Endometrium (tissue), 2 donors: Measurements from ENCODE around the gene SGMS1.

Experiments
- FAIRE-seq: peaks from 2 replicates; lab custom pipeline; 2012; peaks lifted over from hg19 to GRCh38; lab: Jason Lieb, UNC
- donor health status: control.
- donor health status: control.

SGMS1 gene

GRCh38 chr10:50636618-50637579 is 13.1 kb upstream of the SGMS1 start:
- no peak for FAIRE-seq

- FAIRE-seq, result no peak
These were observed 11.5 kb upstream of the SGMS1 start for GRCh38 chr10:50635286-50635685.

- no peak for FAIRE-seq
These were observed 10.7 kb upstream of the SGMS1 start for GRCh38 chr10:50634479-50634878.

GRCh38 chr10:50631052-50631451 is 7.3 kb upstream of the SGMS1 start:
- FAIRE-seq, result no peak

- no peak for FAIRE-seq
These were observed 5.9 kb upstream of the SGMS1 start for GRCh38 chr10:50629495-50630122.

- no peak for FAIRE-seq
These were observed 4.1 kb upstream of the SGMS1 start for GRCh38 chr10:50627896-50628295.

- no peak for FAIRE-seq
These were observed 3.7 kb upstream of the SGMS1 start for GRCh38 chr10:50627443-50627842.

GRCh38 chr10:50625649-50626132 is 1.9 kb upstream of the SGMS1 start:
- no peak for FAIRE-seq

- no peak for FAIRE-seq
These were observed 1.2 kb upstream of the SGMS1 start for GRCh38 chr10:50624866-50625501.

GRCh38 chr10:50624413-50624865 is 683 bp upstream of the SGMS1 start:
- FAIRE-seq, result no peak

GRCh38 chr10:50622706-50623662 is 772 bp downstream of the SGMS1 start:
- no peak for FAIRE-seq

- no peak for FAIRE-seq
These were observed 1.6 kb downstream of the SGMS1 start for GRCh38 chr10:50621968-50622705.

GRCh38 chr10:50620899-50621298 is 2.9 kb downstream of the SGMS1 start:
- no peak for FAIRE-seq

GRCh38 chr10:50619882-50620281 is 3.9 kb downstream of the SGMS1 start:
- FAIRE-seq, result no peak

GRCh38 chr10:50619166-50619565 is 4.6 kb downstream of the SGMS1 start:
- FAIRE-seq, result no peak

GRCh38 chr10:50618624-50619023 is 5.1 kb downstream of the SGMS1 start:
- FAIRE-seq, result no peak

- FAIRE-seq, result no peak
These were observed 8.1 kb downstream of the SGMS1 start for GRCh38 chr10:50615658-50616057.

GRCh38 chr10:50614444-50615137 is 9.2 kb downstream of the SGMS1 start:
- FAIRE-seq, result no peak

GRCh38 chr10:50613726-50614443 is 9.9 kb downstream of the SGMS1 start:
- FAIRE-seq, result no peak

GRCh38 chr10:50613150-50613549 is 10.6 kb downstream of the SGMS1 start:
- no peak for FAIRE-seq
